HepG2 (cell line): ENCODE measurements around the gene RAPGEFL1. TPM values are rescaled to one million over a fixed set of nuclear protein-coding genes. Genes with fewer than 3 reads are reported as not detected.
A peak's percentile ranks its signal among the peaks of the same experiment; 100 is the strongest.

Experiments used
- AHR ChIP-seq: IDR thresholded peaks from 2 replicates; pipeline ENCODE4 v1.6.1; 2018; ENCODE audit warnings: missing genetic modification reagents, missing compliant biosample characterization
- FOXK2 ChIP-seq: fragments of 450-650 bp; IDR thresholded peaks from 2 replicates; pipeline ENCODE4 v1.6.1; 2016
- KDM1A ChIP-seq: IDR thresholded peaks from 2 replicates; pipeline ENCODE4 v1.6.1; 2016; ENCODE audit warnings: missing compliant biosample characterization
- NKX3-1 ChIP-seq: sonication (generic); formaldehyde crosslinking; IDR thresholded peaks from 2 replicates; pipeline ENCODE4 v1.5.0; 2020; ENCODE audit warnings: missing genetic modification reagents
- POLR2G ChIP-seq: fragments of 200-400 bp; formaldehyde crosslinking; IDR thresholded peaks from 2 replicates; pipeline ENCODE4 v1.6.1; 2018; ENCODE audit warnings: mild to moderate bottlenecking, low read depth, low read length, moderate library complexity
- SRY ChIP-seq: sonication (generic); formaldehyde crosslinking; IDR thresholded peaks from 2 replicates; pipeline ENCODE4 v1.8.0; 2022; ENCODE audit warnings: mild to moderate bottlenecking, missing genetic modification reagents
- TERF1 ChIP-seq: sonication (generic); formaldehyde crosslinking; IDR thresholded peaks from 2 replicates; pipeline ENCODE4 v1.8.0; 2022; ENCODE audit warnings: mild to moderate bottlenecking, missing genetic modification reagents, moderate library complexity
- ZBTB20 ChIP-seq: sonication (generic); formaldehyde crosslinking; IDR thresholded peaks from 2 replicates; pipeline ENCODE4 v1.8.1; 2023; ENCODE audit warnings: missing genetic modification reagents, low read depth, mild to moderate bottlenecking, borderline replicate concordance
- ZNF710 ChIP-seq: sonication (generic); formaldehyde crosslinking; IDR thresholded peaks from 2 replicates; pipeline ENCODE4 v1.5.0; 2020; ENCODE audit warnings: mild to moderate bottlenecking, missing genetic modification reagents, borderline replicate concordance
- ZSCAN25 ChIP-seq: sonication (generic); formaldehyde crosslinking; IDR thresholded peaks from 2 replicates; pipeline ENCODE4 v1.8.0; 2022; ENCODE audit warnings: mild to moderate bottlenecking, missing genetic modification reagents
- polyA plus RNA-seq, 8 experiments: library from polyadenylated mRNA; depleted of rRNA in 3 of 8; stranded (reverse) in 7 of 8; unstranded in 1 of 8; fragments of >200 nt; fragmentation: Illumina TruSeq in 4 of 8; extraction: Trizol in 4 of 8; gene quantifications; 2 replicates each; pipeline versions ENCODE4 v1.2.1 to v1.2.3, GENCODE V29; 2011 to 2016; ENCODE audit warnings: low read depth in 4 of 8, missing spikeins in 1 of 8, mixed read lengths in 1 of 8; ENCODE audit not compliant: insufficient read depth in 1 of 8
- total RNA-seq, 5 experiments: library from RNA; depleted of rRNA; stranded (reverse); fragments of >200 nt; fragmentation: Illumina TruSeq; extraction: Trizol; gene quantifications; 2 replicates each; pipeline ENCODE4 v1.2.3, GENCODE V29; 2016; ENCODE audit warnings: low read depth in 1 of 5
- TF ChIP-seq, protein P1 (sequence below): sonication (generic); formaldehyde crosslinking; IDR thresholded peaks from 2 replicates; pipeline ENCODE4 v1.5.0; 2020; ENCODE audit warnings: mild to moderate bottlenecking, missing genetic modification reagents, moderate library complexity
- TF ChIP-seq, protein P2 (sequence below), 2 experiments: sonication (generic) in 1 of 2; formaldehyde crosslinking in 1 of 2; IDR thresholded peaks; 2 replicates each; pipeline versions ENCODE4 v1.4.0 to v1.6.1; 2016 to 2020; ENCODE audit warnings: borderline replicate concordance in 1 of 2, low read depth in 1 of 2, mild to moderate bottlenecking in 1 of 2, missing genetic modification reagents in 1 of 2
- TF ChIP-seq, protein P3 (sequence below): sonication (generic); formaldehyde crosslinking; IDR thresholded peaks from 2 replicates; pipeline ENCODE4 v1.4.0; 2020; ENCODE audit warnings: missing genetic modification reagents, mild to moderate bottlenecking, borderline replicate concordance
- TF ChIP-seq, protein P4 (sequence below): IDR thresholded peaks from 2 replicates; pipeline ENCODE4 v1.6.1; 2016; ENCODE audit warnings: missing compliant biosample characterization, missing genetic modification reagents, borderline replicate concordance

Gene RAPGEFL1
- total and polyA plus RNA-seq, 2 of the 13 experiments (the other 11 are each of a cell fraction or from before 2014, with no cell fraction given) = 4.5 to 7.8 TPM

GRCh38 chr17:40218740-40219593, 41.7 kb downstream of the RAPGEFL1 start, which contains the start of gene WIPF2 (continued):
- TF ChIP-seq, protein P1, sequence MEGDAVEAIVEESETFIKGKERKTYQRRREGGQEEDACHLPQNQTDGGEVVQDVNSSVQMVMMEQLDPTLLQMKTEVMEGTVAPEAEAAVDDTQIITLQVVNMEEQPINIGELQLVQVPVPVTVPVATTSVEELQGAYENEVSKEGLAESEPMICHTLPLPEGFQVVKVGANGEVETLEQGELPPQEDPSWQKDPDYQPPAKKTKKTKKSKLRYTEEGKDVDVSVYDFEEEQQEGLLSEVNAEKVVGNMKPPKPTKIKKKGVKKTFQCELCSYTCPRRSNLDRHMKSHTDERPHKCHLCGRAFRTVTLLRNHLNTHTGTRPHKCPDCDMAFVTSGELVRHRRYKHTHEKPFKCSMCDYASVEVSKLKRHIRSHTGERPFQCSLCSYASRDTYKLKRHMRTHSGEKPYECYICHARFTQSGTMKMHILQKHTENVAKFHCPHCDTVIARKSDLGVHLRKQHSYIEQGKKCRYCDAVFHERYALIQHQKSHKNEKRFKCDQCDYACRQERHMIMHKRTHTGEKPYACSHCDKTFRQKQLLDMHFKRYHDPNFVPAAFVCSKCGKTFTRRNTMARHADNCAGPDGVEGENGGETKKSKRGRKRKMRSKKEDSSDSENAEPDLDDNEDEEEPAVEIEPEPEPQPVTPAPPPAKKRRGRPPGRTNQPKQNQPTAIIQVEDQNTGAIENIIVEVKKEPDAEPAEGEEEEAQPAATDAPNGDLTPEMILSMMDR (CRISPR knock-in tag) = peak; percentile 81
- TF ChIP-seq, protein P2, sequence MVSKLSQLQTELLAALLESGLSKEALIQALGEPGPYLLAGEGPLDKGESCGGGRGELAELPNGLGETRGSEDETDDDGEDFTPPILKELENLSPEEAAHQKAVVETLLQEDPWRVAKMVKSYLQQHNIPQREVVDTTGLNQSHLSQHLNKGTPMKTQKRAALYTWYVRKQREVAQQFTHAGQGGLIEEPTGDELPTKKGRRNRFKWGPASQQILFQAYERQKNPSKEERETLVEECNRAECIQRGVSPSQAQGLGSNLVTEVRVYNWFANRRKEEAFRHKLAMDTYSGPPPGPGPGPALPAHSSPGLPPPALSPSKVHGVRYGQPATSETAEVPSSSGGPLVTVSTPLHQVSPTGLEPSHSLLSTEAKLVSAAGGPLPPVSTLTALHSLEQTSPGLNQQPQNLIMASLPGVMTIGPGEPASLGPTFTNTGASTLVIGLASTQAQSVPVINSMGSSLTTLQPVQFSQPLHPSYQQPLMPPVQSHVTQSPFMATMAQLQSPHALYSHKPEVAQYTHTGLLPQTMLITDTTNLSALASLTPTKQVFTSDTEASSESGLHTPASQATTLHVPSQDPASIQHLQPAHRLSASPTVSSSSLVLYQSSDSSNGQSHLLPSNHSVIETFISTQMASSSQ (IDR thresholded peaks at IDR 0.05; ENCODE audit: low read depth) = no peak
- TF ChIP-seq, protein P2 (CRISPR knock-in tag; IDR thresholded peaks at IDR 0.05; ENCODE audit: borderline replicate concordance) = peak; percentile 58; the same call in 1 of the 2 replicates
- TF ChIP-seq ZNF710 (CRISPR knock-in tag) = peak; percentile 77; the same call in 1 of the 2 replicates
- TF ChIP-seq ZBTB20 (CRISPR knock-in tag) = no peak
- TF ChIP-seq NKX3-1 (CRISPR knock-in tag) = no peak
- no peak for TF ChIP-seq AHR (CRISPR knock-in tag)
- TF ChIP-seq TERF1 (CRISPR knock-in tag) = no peak
- TF ChIP-seq KDM1A (CRISPR knock-in tag) = no peak
- TF ChIP-seq SRY (CRISPR knock-in tag) = no peak; the same call in 1 of the 2 replicates
- TF ChIP-seq ZSCAN25 (CRISPR knock-in tag) = peak; percentile 51
- TF ChIP-seq FOXK2 = no peak
- TF ChIP-seq POLR2G = peak; percentile 90
- TF ChIP-seq, protein P3, sequence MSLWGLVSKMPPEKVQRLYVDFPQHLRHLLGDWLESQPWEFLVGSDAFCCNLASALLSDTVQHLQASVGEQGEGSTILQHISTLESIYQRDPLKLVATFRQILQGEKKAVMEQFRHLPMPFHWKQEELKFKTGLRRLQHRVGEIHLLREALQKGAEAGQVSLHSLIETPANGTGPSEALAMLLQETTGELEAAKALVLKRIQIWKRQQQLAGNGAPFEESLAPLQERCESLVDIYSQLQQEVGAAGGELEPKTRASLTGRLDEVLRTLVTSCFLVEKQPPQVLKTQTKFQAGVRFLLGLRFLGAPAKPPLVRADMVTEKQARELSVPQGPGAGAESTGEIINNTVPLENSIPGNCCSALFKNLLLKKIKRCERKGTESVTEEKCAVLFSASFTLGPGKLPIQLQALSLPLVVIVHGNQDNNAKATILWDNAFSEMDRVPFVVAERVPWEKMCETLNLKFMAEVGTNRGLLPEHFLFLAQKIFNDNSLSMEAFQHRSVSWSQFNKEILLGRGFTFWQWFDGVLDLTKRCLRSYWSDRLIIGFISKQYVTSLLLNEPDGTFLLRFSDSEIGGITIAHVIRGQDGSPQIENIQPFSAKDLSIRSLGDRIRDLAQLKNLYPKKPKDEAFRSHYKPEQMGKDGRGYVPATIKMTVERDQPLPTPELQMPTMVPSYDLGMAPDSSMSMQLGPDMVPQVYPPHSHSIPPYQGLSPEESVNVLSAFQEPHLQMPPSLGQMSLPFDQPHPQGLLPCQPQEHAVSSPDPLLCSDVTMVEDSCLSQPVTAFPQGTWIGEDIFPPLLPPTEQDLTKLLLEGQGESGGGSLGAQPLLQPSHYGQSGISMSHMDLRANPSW (CRISPR knock-in tag) = no peak
- TF ChIP-seq, protein P4, sequence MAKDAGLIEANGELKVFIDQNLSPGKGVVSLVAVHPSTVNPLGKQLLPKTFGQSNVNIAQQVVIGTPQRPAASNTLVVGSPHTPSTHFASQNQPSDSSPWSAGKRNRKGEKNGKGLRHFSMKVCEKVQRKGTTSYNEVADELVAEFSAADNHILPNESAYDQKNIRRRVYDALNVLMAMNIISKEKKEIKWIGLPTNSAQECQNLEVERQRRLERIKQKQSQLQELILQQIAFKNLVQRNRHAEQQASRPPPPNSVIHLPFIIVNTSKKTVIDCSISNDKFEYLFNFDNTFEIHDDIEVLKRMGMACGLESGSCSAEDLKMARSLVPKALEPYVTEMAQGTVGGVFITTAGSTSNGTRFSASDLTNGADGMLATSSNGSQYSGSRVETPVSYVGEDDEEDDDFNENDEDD = peak; percentile 59
